IMR-90 (cell line): ENCODE data around the gene H2BK1. TPM values are rescaled to one million over a fixed set of nuclear protein-coding genes. Genes with fewer than 3 reads are reported as not detected.

Source experiments
- ATAC-seq: fragments of 200-7000 bp; cut with Tn5 transposase; 2 replicates; pipeline ENCODE4 v1.9.1; 2020; ENCODE audit warnings: low read depth, mild to moderate bottlenecking, moderate library complexity
- BruUV-seq: library from RNA; stranded (reverse); fragments of 400-500 nt; replicated peaks from 2 replicates; lab custom pipeline; 2021; lab: Mats Ljungman, UMichigan
- CTCF ChIA-PET: fragments of 300-600 bp; formaldehyde crosslinking; extraction: SDS; loops from one replicate; lab custom pipeline; 2021; ENCODE audit warnings: antibody characterized with exemption; lab: Yijun Ruan, JAX
- POLR2A ChIA-PET: fragments of 300-600 bp; sonication (Branson Sonifier 250); formaldehyde crosslinking; loops from one replicate; lab custom pipeline; 2022; ENCODE audit warnings: antibody characterized with exemption; ENCODE audit not compliant: unreplicated experiment; lab: Charles Lee
- DNase-seq: peaks from one replicate; pipeline ENCODE4 v3.0.0; 2013
- H2AFZ ChIP-seq: replicated peaks from 2 replicates; pipeline ENCODE3; 2013; ENCODE audit warnings: low read length, mild to moderate bottlenecking; ENCODE audit not compliant: poor library complexity
- H2AK5ac ChIP-seq: 2 replicates; pipeline ENCODE4 v1.6.1; 2013; ENCODE audit warnings: low read depth, low read length, inconsistent platforms
- H2AK9ac ChIP-seq: replicated peaks from 2 replicates; pipeline ENCODE3; 2013; ENCODE audit warnings: mild to moderate bottlenecking, low read depth, low read length, moderate library complexity; ENCODE audit not compliant: poor library complexity
- H2BK120ac ChIP-seq: 2 replicates; pipeline ENCODE4 v1.6.1; 2013; ENCODE audit warnings: low read depth, low read length, inconsistent platforms
- H2BK15ac ChIP-seq: 3 replicates; pipeline ENCODE4 v1.6.1; 2013; ENCODE audit warnings: low read depth, low read length, inconsistent platforms
- H2BK20ac ChIP-seq: 2 replicates; pipeline ENCODE4 v1.6.1; 2013; ENCODE audit warnings: low read depth, mild to moderate bottlenecking, inconsistent platforms, low read length, moderate library complexity
- H2BK5ac ChIP-seq: 2 replicates; pipeline ENCODE4 v1.6.1; 2013; ENCODE audit warnings: mild to moderate bottlenecking, low read depth, low read length, inconsistent platforms; ENCODE audit not compliant: poor library complexity, severe bottlenecking
- H3K14ac ChIP-seq: replicated peaks from 2 replicates; pipeline ENCODE4 v1.6.1; 2013; ENCODE audit warnings: low read depth, low read length, inconsistent platforms
- H3K18ac ChIP-seq: 2 replicates; pipeline ENCODE4 v1.6.1; 2013; ENCODE audit warnings: low read depth, low read length, control low read depth
- H3K23ac ChIP-seq: 2 replicates; pipeline ENCODE4 v1.6.1; 2013; ENCODE audit warnings: low read depth, low read length, inconsistent platforms
- H3K27ac ChIP-seq: 2 replicates; pipeline ENCODE4 v1.5.1; 2013; ENCODE audit warnings: mild to moderate bottlenecking, control low read depth, low read length; ENCODE audit not compliant: insufficient read depth
- H3K27me3 ChIP-seq: 2 replicates; pipeline ENCODE4 v1.6.1; 2013; ENCODE audit warnings: low read length; ENCODE audit not compliant: control insufficient read depth, insufficient read depth
- H3K36me3 ChIP-seq: 2 replicates; pipeline ENCODE4 v1.6.1; 2013; ENCODE audit warnings: low read length, mixed read lengths; ENCODE audit not compliant: control insufficient read depth, insufficient read depth
- H3K4ac ChIP-seq: 2 replicates; pipeline ENCODE4 v1.6.1; 2013; ENCODE audit warnings: low read depth, low read length, inconsistent platforms
- H3K4me1 ChIP-seq: 2 replicates; pipeline ENCODE4 v1.6.1; 2013; ENCODE audit warnings: low read length, mixed read lengths; ENCODE audit not compliant: control insufficient read depth, insufficient read depth
- H3K4me2 ChIP-seq: 2 replicates; pipeline ENCODE4 v1.6.1; 2013; ENCODE audit warnings: low read depth, mild to moderate bottlenecking, control low read depth, low read length, moderate library complexity
- H3K4me3 ChIP-seq: 2 replicates; pipeline ENCODE4 v1.5.1; 2013; ENCODE audit warnings: low read depth, mild to moderate bottlenecking, control low read depth, low read length, moderate library complexity; ENCODE audit not compliant: insufficient read depth
- H3K56ac ChIP-seq: 2 replicates; pipeline ENCODE4 v1.6.1; 2013; ENCODE audit warnings: low read length, inconsistent platforms; ENCODE audit not compliant: insufficient read depth; ENCODE audit errors: extremely low read depth
- H3K79me1 ChIP-seq, 2 experiments: 2 replicates each; pipeline ENCODE4 v1.6.1; 2013; ENCODE audit warnings: low read length in 2 of 2, inconsistent platforms in 1 of 2, low read depth in 1 of 2
- H3K9ac ChIP-seq: 2 replicates; pipeline ENCODE4 v1.6.1; 2013; ENCODE audit warnings: low read depth, low read length, control low read depth
- H3K9me1 ChIP-seq: 2 replicates; pipeline ENCODE4 v1.6.1; 2013; ENCODE audit warnings: low read length, inconsistent platforms; ENCODE audit not compliant: insufficient read depth
- H3K9me3 ChIP-seq: 2 replicates; pipeline ENCODE4 v1.6.1; 2013; ENCODE audit warnings: low read length; ENCODE audit not compliant: control insufficient read depth, insufficient read depth
- H4K20me1 ChIP-seq: 2 replicates; pipeline ENCODE4 v1.6.1; 2013; ENCODE audit warnings: low read length, inconsistent platforms; ENCODE audit not compliant: insufficient read depth
- H4K5ac ChIP-seq: 2 replicates; pipeline ENCODE4 v1.6.1; 2013; ENCODE audit warnings: mild to moderate bottlenecking, low read depth, low read length, control low read depth
- H4K8ac ChIP-seq, 2 experiments: 2 replicates each; pipeline ENCODE4 v1.6.1; 2013; ENCODE audit warnings: low read depth in 2 of 2, low read length in 2 of 2, control low read depth in 1 of 2, inconsistent platforms in 1 of 2
- H4K91ac ChIP-seq: 2 replicates; pipeline ENCODE4 v1.6.1; 2013; ENCODE audit warnings: low read depth, low read length, inconsistent platforms; ENCODE audit not compliant: insufficient read depth
- BHLHE40 ChIP-seq: fragments of 150-350 bp; IDR thresholded peaks from 2 replicates; pipeline ENCODE4 v1.6.1; 2016; ENCODE audit warnings: mild to moderate bottlenecking, low read depth, low read length
- CEBPB ChIP-seq: IDR thresholded peaks from 2 replicates; pipeline ENCODE4 v1.6.1; 2012; ENCODE audit warnings: low read depth, low read length, improper control_type of control experiment
- ELK1 ChIP-seq: fragments of 150-350 bp; IDR thresholded peaks from 2 replicates; pipeline ENCODE4 v1.6.1; 2016; ENCODE audit warnings: low read depth, mild to moderate bottlenecking, low read length, moderate library complexity, borderline replicate concordance
- MAFK ChIP-seq: IDR thresholded peaks from 2 replicates; pipeline ENCODE4 v1.6.1; 2012; ENCODE audit warnings: low read depth, low read length, improper control_type of control experiment
- MAZ ChIP-seq: IDR thresholded peaks from 2 replicates; pipeline ENCODE4 v1.6.1; 2012; ENCODE audit warnings: low read depth, mild to moderate bottlenecking, low read length, improper control_type of control experiment, moderate library complexity, borderline replicate concordance
- MXI1 ChIP-seq: IDR thresholded peaks from 2 replicates; pipeline ENCODE4 v1.6.1; 2012; ENCODE audit warnings: low read depth, mild to moderate bottlenecking, low read length, moderate library complexity, borderline replicate concordance
- POLR2A ChIP-seq: IDR thresholded peaks from 2 replicates; pipeline ENCODE4 v1.6.1; 2012; ENCODE audit warnings: mild to moderate bottlenecking, low read depth, low read length
- RAD21 ChIP-seq: IDR thresholded peaks from 2 replicates; pipeline ENCODE4 v1.6.1; 2012; ENCODE audit warnings: low read length, improper control_type of control experiment
- RCOR1 ChIP-seq: IDR thresholded peaks from 2 replicates; pipeline ENCODE4 v1.6.1; 2012; ENCODE audit warnings: mild to moderate bottlenecking, low read length, improper control_type of control experiment; ENCODE audit not compliant: insufficient replicate concordance
- RFX5 ChIP-seq: IDR thresholded peaks from 2 replicates; pipeline ENCODE4 v1.8.0; 2012; ENCODE audit warnings: low read depth, mild to moderate bottlenecking, low read length, moderate library complexity
- SMC3 ChIP-seq: fragments of 150-350 bp; IDR thresholded peaks from 2 replicates; pipeline ENCODE4 v1.6.1; 2016; ENCODE audit warnings: low read depth, mild to moderate bottlenecking, antibody characterized with exemption, low read length, moderate library complexity
- WGBS, 2 experiments: methylation state at CpG; one replicate each; pipeline versions ENCODE4 v1.1.5 to v1.1.7; 2013; ENCODE audit warnings: missing lambda C conversion rate in 2 of 2; ENCODE audit not compliant: insufficient read length in 1 of 2; ENCODE audit errors: extremely low coverage in 2 of 2; 5-methylcytosine and 5-hydroxymethylcytosine counted together
- dilution Hi-C: fragments of 300-500 bp; cut with HindIII; formaldehyde crosslinking; loops from one replicate; pipeline ENCODE4 v1.14.3; 2018; ENCODE audit warnings: low sequenced_read_pairs; ENCODE audit not compliant: unreplicated experiment
- in situ Hi-C: fragments of 300-500 bp; cut with MboI; formaldehyde crosslinking; loops from 3 replicates; pipeline ENCODE4 v1.14.3; 2019; ENCODE audit warnings: low sequenced_read_pairs, inconsistent platforms, mixed read lengths
- intact Hi-C: fragments of 100-400 bp; cut with micrococcal nuclease; formaldehyde crosslinking; loops from 2 replicates; pipeline ENCODE4 v1.10.0; 2022
- polyA plus RNA-seq, 3 experiments: library from polyadenylated mRNA; depleted of rRNA; stranded (reverse); fragments of >200 nt; gene quantifications; 2 replicates each; pipeline ENCODE4 v1.2.3, GENCODE V29; 2012; ENCODE audit warnings: low replicate concordance in 1 of 3
- total RNA-seq: library from RNA; depleted of rRNA; stranded (reverse); fragments of >200 nt; gene quantifications from 2 replicates; pipeline ENCODE4 v1.2.3, GENCODE V29; 2012

H2BK1 gene
- total and polyA plus RNA-seq, 2 of the 4 experiments (the other 2 are of a cell fraction), result not detected

GRCh38 chr7:151243408-151244195 is 33.3 kb upstream of the H2BK1 start (continued):
- TF ChIP-seq RFX5 (no peak), BHLHE40 (no peak), RAD21 (no peak), MXI1 (no peak), SMC3 (no peak)

GRCh38 chr7:151243045-151243349 is 32.7 kb upstream of the H2BK1 start:
- POLR2A ChIA-PET, result interaction anchor here (0.6 kb wide), 2 partner anchors 16 to 78 kb away, joined by 4 read pairs; partner anchors contain the start of gene ABCF2
- H3K27ac ChIP-seq, result no peak overlapping the region
- TF ChIP-seq POLR2A (no peak), MAFK (no peak), RCOR1 (no peak), CEBPB (no peak), MAZ (no peak), ELK1 (no peak), BHLHE40 (no peak)
- H2BK20ac ChIP-seq, result no peak overlapping the region
- dilution Hi-C loops (no loop called here), in situ Hi-C loops (no loop called here), intact Hi-C loops (no loop called here)
- no peaks in the 10 kb centered on the region for H3K9me3 ChIP-seq
- H3K9ac ChIP-seq, result no peak overlapping the region
- no peak overlapping the region; the same call in 1 of the 2 replicates for H4K91ac ChIP-seq
- DNase-seq, result no peak
- peaks cover 47% of the 10 kb centered on the region for H3K36me3 ChIP-seq
- H2AK5ac ChIP-seq, result no peak overlapping the region
- H2BK120ac ChIP-seq, result no peak overlapping the region
- H2BK5ac ChIP-seq, result no peak overlapping the region
- CTCF ChIA-PET, result interaction anchor here (1.2 kb wide), 1 partner anchor 119 kb away, joined by 3 read pairs; no protein-coding TSS in a partner anchor
- no peak for ATAC-seq
- no peak overlapping the region for H3K4me2 ChIP-seq
- H3K4ac ChIP-seq, result no peak overlapping the region
- no peak overlapping the region for H2BK15ac ChIP-seq
- H3K9me1 ChIP-seq, result peaks cover 4% of the 10 kb centered on the region; the same call in 1 of the 2 replicates
- no peaks in the 10 kb centered on the region for H3K27me3 ChIP-seq
- no peak overlapping the region for H4K5ac ChIP-seq
- peak overlapping the region; percentile 58 for H2AK9ac ChIP-seq
- H3K56ac ChIP-seq, result no peak overlapping the region
- H4K20me1 ChIP-seq, result peaks cover 45% of the 10 kb centered on the region
- H3K14ac ChIP-seq, result no peak overlapping the region
- H3K4me1 ChIP-seq, result peaks cover 26% of the 10 kb centered on the region; the same call in 1 of the 2 replicates
- WGBS, 2 experiments, result no CpG with 5 or more reads among the region's 2 CpGs
- no peak overlapping the region for H3K4me3 ChIP-seq
- no peak overlapping the region for H2AFZ ChIP-seq
- H3K79me1 ChIP-seq, result peaks cover 8 to 86% of the 10 kb centered on the region in 2 experiments
- no TSS peak for BruUV-seq
- H3K18ac ChIP-seq, result no peak overlapping the region
- peak overlapping the region; percentile 46; the same call in 1 of the 2 replicates for H3K23ac ChIP-seq
- no peak overlapping the region for H4K8ac ChIP-seq
